Measurements from ENCODE around the gene BMAL1.

Gene BMAL1

GRCh38 chr11:13262096-13262495, 15.5 kb upstream of the BMAL1 start:
- Histone ChIP-seq H3K27me3 (ENCODE audit: insufficient read depth, low read length) (no peaks in the 10 kb centered on the region), H3K79me2 (ENCODE audit: insufficient read depth, low read length) (no peaks in the 10 kb centered on the region), H3K9me2 (ENCODE audit: low read depth, low read length) (no peaks in the 10 kb centered on the region), H3K9me3 (ENCODE audit: low read length) (no peaks in the 10 kb centered on the region), H2AFZ (ENCODE audit: low read length) (no peak overlapping the region), H3K4me1 (ENCODE audit: insufficient read depth, low read length, severe bottlenecking) (no peaks in the 10 kb centered on the region), H3F3A (ENCODE audit: insufficient read depth, low read length) (no peaks in the 10 kb centered on the region), H3K36me3 (ENCODE audit: insufficient read depth, low read length) (no peaks in the 10 kb centered on the region), H3K4me2 (ENCODE audit: low read length) (no peak overlapping the region), H4K20me1 (ENCODE audit: insufficient read depth, low read length) (no peaks in the 10 kb centered on the region), H3K27ac (ENCODE audit: low read depth, low read length, poor library complexity, severe bottlenecking) (no peak overlapping the region), H3K4me3 (ENCODE audit: low read depth, low read length, poor library complexity, severe bottlenecking) (no peak overlapping the region), H3K9ac (ENCODE audit: low read length) (no peak overlapping the region)
- TF ChIP-seq EZH2 (IDR thresholded peaks at IDR 0.05; ENCODE audit: borderline replicate concordance, low read length), result no peak

GRCh38 chr11:13268791-13269190, 8.8 kb upstream of the BMAL1 start:
- Histone ChIP-seq H3K27ac (ENCODE audit: low read depth, low read length, poor library complexity, severe bottlenecking) (no peak overlapping the region), H3K4me3 (ENCODE audit: low read depth, low read length, poor library complexity, severe bottlenecking) (no peak overlapping the region), H3K4me2 (ENCODE audit: low read length) (no peak overlapping the region), H3F3A (ENCODE audit: insufficient read depth, low read length) (no peaks in the 10 kb centered on the region), H3K79me2 (ENCODE audit: insufficient read depth, low read length) (no peaks in the 10 kb centered on the region), H3K36me3 (ENCODE audit: insufficient read depth, low read length) (no peaks in the 10 kb centered on the region), H3K9me3 (ENCODE audit: low read length) (no peaks in the 10 kb centered on the region), H3K9ac (ENCODE audit: low read length) (no peak overlapping the region), H2AFZ (ENCODE audit: low read length) (no peak overlapping the region), H3K4me1 (ENCODE audit: insufficient read depth, low read length, severe bottlenecking) (no peaks in the 10 kb centered on the region), H3K9me2 (ENCODE audit: low read depth, low read length) (no peaks in the 10 kb centered on the region), H3K27me3 (ENCODE audit: insufficient read depth, low read length) (no peaks in the 10 kb centered on the region), H4K20me1 (ENCODE audit: insufficient read depth, low read length) (no peaks in the 10 kb centered on the region)
- TF ChIP-seq EZH2 (IDR thresholded peaks at IDR 0.05; ENCODE audit: borderline replicate concordance, low read length), result no peak
- TF ChIP-seq, protein P1, sequence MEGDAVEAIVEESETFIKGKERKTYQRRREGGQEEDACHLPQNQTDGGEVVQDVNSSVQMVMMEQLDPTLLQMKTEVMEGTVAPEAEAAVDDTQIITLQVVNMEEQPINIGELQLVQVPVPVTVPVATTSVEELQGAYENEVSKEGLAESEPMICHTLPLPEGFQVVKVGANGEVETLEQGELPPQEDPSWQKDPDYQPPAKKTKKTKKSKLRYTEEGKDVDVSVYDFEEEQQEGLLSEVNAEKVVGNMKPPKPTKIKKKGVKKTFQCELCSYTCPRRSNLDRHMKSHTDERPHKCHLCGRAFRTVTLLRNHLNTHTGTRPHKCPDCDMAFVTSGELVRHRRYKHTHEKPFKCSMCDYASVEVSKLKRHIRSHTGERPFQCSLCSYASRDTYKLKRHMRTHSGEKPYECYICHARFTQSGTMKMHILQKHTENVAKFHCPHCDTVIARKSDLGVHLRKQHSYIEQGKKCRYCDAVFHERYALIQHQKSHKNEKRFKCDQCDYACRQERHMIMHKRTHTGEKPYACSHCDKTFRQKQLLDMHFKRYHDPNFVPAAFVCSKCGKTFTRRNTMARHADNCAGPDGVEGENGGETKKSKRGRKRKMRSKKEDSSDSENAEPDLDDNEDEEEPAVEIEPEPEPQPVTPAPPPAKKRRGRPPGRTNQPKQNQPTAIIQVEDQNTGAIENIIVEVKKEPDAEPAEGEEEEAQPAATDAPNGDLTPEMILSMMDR (IDR thresholded peaks at IDR 0.05; ENCODE audit: low read length), result no peak

GRCh38 chr11:13269775-13270174, 7.8 kb upstream of the BMAL1 start:
- H3F3A ChIP-seq (ENCODE audit: insufficient read depth, low read length), result no peaks in the 10 kb centered on the region

More at GRCh38 chr11:13269775-13270174, 7.8 kb upstream of the BMAL1 start:
- Histone ChIP-seq H3K27ac (ENCODE audit: low read depth, low read length, poor library complexity, severe bottlenecking) (no peak overlapping the region), H3K9me2 (ENCODE audit: low read depth, low read length) (no peaks in the 10 kb centered on the region), H3K79me2 (ENCODE audit: insufficient read depth, low read length) (no peaks in the 10 kb centered on the region), H4K20me1 (ENCODE audit: insufficient read depth, low read length) (no peaks in the 10 kb centered on the region), H3K4me2 (ENCODE audit: low read length) (no peak overlapping the region), H3K4me1 (ENCODE audit: insufficient read depth, low read length, severe bottlenecking) (no peaks in the 10 kb centered on the region), H3K4me3 (ENCODE audit: low read depth, low read length, poor library complexity, severe bottlenecking) (no peak overlapping the region), H3K27me3 (ENCODE audit: insufficient read depth, low read length) (no peaks in the 10 kb centered on the region), H3K36me3 (ENCODE audit: insufficient read depth, low read length) (no peaks in the 10 kb centered on the region), H3K9ac (ENCODE audit: low read length) (no peak overlapping the region), H3K9me3 (ENCODE audit: low read length) (no peaks in the 10 kb centered on the region), H2AFZ (ENCODE audit: low read length) (no peak overlapping the region)
- TF ChIP-seq, protein P1 (IDR thresholded peaks at IDR 0.05; ENCODE audit: low read length), result no peak
- TF ChIP-seq EZH2 (IDR thresholded peaks at IDR 0.05; ENCODE audit: borderline replicate concordance, low read length), result no peak

All from OCI-LY1 (cell line).